ENCODE measurements around the gene RNF123. TPM values are rescaled to one million over a fixed set of nuclear protein-coding genes. Genes with fewer than 3 reads are reported as not detected.

The RNF123 gene
- polyA plus RNA-seq, 1 of the 3 experiments (the other 2 are of a cell fraction) = 48.1 TPM

- 96% methylated on average over 10 of the region's 13 CpGs for WGBS (ENCODE audit: low lambda C conversion rate)
- H3K36me3 ChIP-seq (replicated peaks in 1 of 2; ENCODE audit: control insufficient read depth in 1 of 2, insufficient read depth in 2 of 2, low read length in 1 of 2) = peaks cover 7 to 19% of the 10 kb centered on the region in 2 experiments
- no peak overlapping the region for H3K4me2 ChIP-seq
- H3K9ac ChIP-seq = no peak overlapping the region
- no peaks in the 10 kb centered on the region for H4K20me1 ChIP-seq (ENCODE audit: insufficient read depth)
- ChIA-PET CTCF (interaction anchor here (7.9 kb wide), 1 partner anchor 13 kb away, joined by 76 read pairs; no protein-coding TSS in a partner anchor), POLR2A (no interaction called here)
- peak; percentile 13 for DNase-seq
- H3K27me3 ChIP-seq (ENCODE audit: insufficient read depth) = no peaks in the 10 kb centered on the region
- no peak for TF ChIP-seq PBX3 (IDR thresholded peaks at IDR 0.05)
- TF ChIP-seq USF2 (IDR thresholded peaks at IDR 0.05; ENCODE audit: borderline replicate concordance, low read depth, low read length) = no peak
- TF ChIP-seq FOXM1 (IDR thresholded peaks at IDR 0.05; ENCODE audit: low read depth) = no peak
- no peak for TF ChIP-seq TEAD4 (IDR thresholded peaks at IDR 0.05; ENCODE audit: borderline replicate concordance, insufficient read depth)
- no peak for TF ChIP-seq JUND (IDR thresholded peaks at IDR 0.05)
- TF ChIP-seq USF1 (IDR thresholded peaks at IDR 0.05; ENCODE audit: borderline replicate concordance, low read depth) = no peak
- TF ChIP-seq FOSL2 (IDR thresholded peaks at IDR 0.05; ENCODE audit: borderline replicate concordance, low read depth) = no peak
- no peak for TF ChIP-seq GABPA (IDR thresholded peaks at IDR 0.05; ENCODE audit: low read depth)
- no peak for TF ChIP-seq RCOR1 (IDR thresholded peaks at IDR 0.05; ENCODE audit: low read length)
- no peak for TF ChIP-seq MXI1 (IDR thresholded peaks at IDR 0.05; ENCODE audit: low read depth, low read length)
- TF ChIP-seq EZH2phosphoT487 (IDR thresholded peaks at IDR 0.05; ENCODE audit: borderline replicate concordance, low read depth) = no peak
- TF ChIP-seq YY1 (IDR thresholded peaks at IDR 0.05; ENCODE audit: low read depth) = no peak
- peaks cover 0 to 12% of the 10 kb centered on the region in 2 experiments; a peak in 1 of 4 replicates for H3K4me1 ChIP-seq (ENCODE audit: control insufficient read depth in 1 of 2, insufficient read depth in 2 of 2, low read depth in 1 of 2, low read length in 1 of 2)
- H2AFZ ChIP-seq (ENCODE audit: low read depth) = no peak overlapping the region
- H3K9me2 ChIP-seq = no peaks in the 10 kb centered on the region
- no peak overlapping the region for H3K4me3 ChIP-seq (ENCODE audit: low read depth in 2 of 2, low read length in 1 of 2)
- no peaks in the 10 kb centered on the region for H3K79me2 ChIP-seq (ENCODE audit: insufficient read depth)
- no peaks in the 10 kb centered on the region for H3K9me3 ChIP-seq
- H3F3A ChIP-seq (replicated peaks; ENCODE audit: insufficient read depth) = peaks cover 6% of the 10 kb centered on the region
- H3K27ac ChIP-seq (ENCODE audit: low read depth in 2 of 2, low read length in 1 of 2) = no peak overlapping the region
Measured at GRCh38 chr3:49715611-49716121, 26.3 kb downstream of the RNF123 start.

GRCh38 chr3:49716169-49716568 is 26.8 kb downstream of the RNF123 start:
- H3K9me3 ChIP-seq = no peaks in the 10 kb centered on the region
- no peak overlapping the region for H3K27ac ChIP-seq (ENCODE audit: low read depth in 2 of 2, low read length in 1 of 2)
- H3F3A ChIP-seq (replicated peaks; ENCODE audit: insufficient read depth) = peaks cover 6% of the 10 kb centered on the region
- ChIA-PET CTCF (interaction anchor here (7.9 kb wide), 1 partner anchor 14 kb away, joined by 76 read pairs; no protein-coding TSS in a partner anchor), POLR2A (no interaction called here)
- no CpG with 5 or more reads among the region's 7 CpGs for WGBS (ENCODE audit: low lambda C conversion rate)
- DNase-seq = peak; percentile 4
- H3K79me2 ChIP-seq (ENCODE audit: insufficient read depth) = no peaks in the 10 kb centered on the region
- no peaks in the 10 kb centered on the region for H3K9me2 ChIP-seq
- no peak overlapping the region for H3K4me3 ChIP-seq (ENCODE audit: low read depth in 2 of 2, low read length in 1 of 2)
- H2AFZ ChIP-seq (ENCODE audit: low read depth) = no peak overlapping the region
- H3K4me2 ChIP-seq = no peak overlapping the region
- H4K20me1 ChIP-seq (ENCODE audit: insufficient read depth) = no peaks in the 10 kb centered on the region
- H3K9ac ChIP-seq = no peak overlapping the region
- no peaks in the 10 kb centered on the region for H3K27me3 ChIP-seq (ENCODE audit: insufficient read depth)
- H3K36me3 ChIP-seq (replicated peaks in 1 of 2; ENCODE audit: control insufficient read depth in 1 of 2, insufficient read depth in 2 of 2, low read length in 1 of 2) = peaks cover 2 to 24% of the 10 kb centered on the region in 2 experiments
- H3K4me1 ChIP-seq (ENCODE audit: control insufficient read depth in 1 of 2, insufficient read depth in 2 of 2, low read depth in 1 of 2, low read length in 1 of 2) = peaks cover 0 to 12% of the 10 kb centered on the region in 2 experiments; a peak in 1 of 4 replicates
- TF ChIP-seq EP300 (IDR thresholded peaks at IDR 0.05; ENCODE audit: borderline replicate concordance in 1 of 2, low read depth in 1 of 2, low read length in 1 of 2) (no peak), REST (IDR thresholded peaks at IDR 0.05; ENCODE audit: low read depth, low read length) (no peak), ZBTB33 (IDR thresholded peaks at IDR 0.05; ENCODE audit: borderline replicate concordance, low read depth) (no peak), EZH2phosphoT487 (IDR thresholded peaks at IDR 0.05; ENCODE audit: borderline replicate concordance, low read depth) (no peak), PBX3 (IDR thresholded peaks at IDR 0.05) (no peak), ELF1 (IDR thresholded peaks at IDR 0.05) (no peak), JUND (IDR thresholded peaks at IDR 0.05) (no peak), RXRA (IDR thresholded peaks at IDR 0.05; ENCODE audit: borderline replicate concordance, low read depth) (no peak), FOSL2 (IDR thresholded peaks at IDR 0.05; ENCODE audit: borderline replicate concordance, low read depth) (no peak)

Measured in SK-N-SH (cell line).